ENCODE results near the gene IL11.

DNA sequence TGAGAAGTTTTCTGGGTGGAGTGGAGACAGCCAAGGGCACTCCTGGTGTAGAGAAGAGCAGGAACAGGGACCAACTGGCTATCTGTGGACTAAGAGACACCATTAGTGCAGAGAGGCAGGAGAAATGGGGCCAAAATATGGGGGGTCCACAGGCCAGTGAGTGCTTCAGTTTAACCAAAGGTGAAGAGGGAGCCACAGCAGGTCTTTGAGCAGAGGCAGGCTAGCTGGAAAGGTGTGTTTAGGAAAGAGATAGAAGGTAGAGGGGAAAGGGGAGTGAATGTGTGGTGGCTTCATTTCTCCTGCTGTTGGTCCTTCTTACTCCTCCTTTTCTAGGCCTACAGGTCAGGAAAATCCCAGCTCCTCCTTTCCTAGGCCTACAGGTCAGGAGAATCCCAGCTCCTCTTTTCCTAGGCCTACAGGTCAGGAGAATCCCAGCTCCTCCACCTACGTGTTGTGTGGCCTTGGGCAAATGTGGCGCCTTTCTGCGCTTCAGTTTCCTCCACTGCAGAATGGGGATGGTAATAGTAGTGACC, 12.3 kb upstream of the IL11 start:
- TF ChIP-seq, protein P1, sequence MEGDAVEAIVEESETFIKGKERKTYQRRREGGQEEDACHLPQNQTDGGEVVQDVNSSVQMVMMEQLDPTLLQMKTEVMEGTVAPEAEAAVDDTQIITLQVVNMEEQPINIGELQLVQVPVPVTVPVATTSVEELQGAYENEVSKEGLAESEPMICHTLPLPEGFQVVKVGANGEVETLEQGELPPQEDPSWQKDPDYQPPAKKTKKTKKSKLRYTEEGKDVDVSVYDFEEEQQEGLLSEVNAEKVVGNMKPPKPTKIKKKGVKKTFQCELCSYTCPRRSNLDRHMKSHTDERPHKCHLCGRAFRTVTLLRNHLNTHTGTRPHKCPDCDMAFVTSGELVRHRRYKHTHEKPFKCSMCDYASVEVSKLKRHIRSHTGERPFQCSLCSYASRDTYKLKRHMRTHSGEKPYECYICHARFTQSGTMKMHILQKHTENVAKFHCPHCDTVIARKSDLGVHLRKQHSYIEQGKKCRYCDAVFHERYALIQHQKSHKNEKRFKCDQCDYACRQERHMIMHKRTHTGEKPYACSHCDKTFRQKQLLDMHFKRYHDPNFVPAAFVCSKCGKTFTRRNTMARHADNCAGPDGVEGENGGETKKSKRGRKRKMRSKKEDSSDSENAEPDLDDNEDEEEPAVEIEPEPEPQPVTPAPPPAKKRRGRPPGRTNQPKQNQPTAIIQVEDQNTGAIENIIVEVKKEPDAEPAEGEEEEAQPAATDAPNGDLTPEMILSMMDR (IDR thresholded peaks at IDR 0.05) = no peak
- no peak for TF ChIP-seq EZH2phosphoT487 (IDR thresholded peaks at IDR 0.05)

Data from neural progenitor cell (in vitro differentiated cells).